GM18505 (cell line): Measurements from ENCODE around the gene SNTG2.
"Not testable (repeated sequence)": the region's sequence is repeated elsewhere in the genome, so short reads cannot be mapped to it uniquely, and the experiment has no call there.

ENCODE experiments used
- ATAC-seq: cut with Tn5 transposase; IDR thresholded peaks from one replicate; pipeline ENCODE4 v1.9.1; 2021; ENCODE audit not compliant: unreplicated experiment
- POLR2A ChIP-seq: IDR thresholded peaks from 4 replicates; pipeline ENCODE4 v1.6.1; 2011; ENCODE audit warnings: borderline replicate concordance; ENCODE audit not compliant: insufficient read depth, insufficient read length; ENCODE audit errors: extremely low read depth

SNTG2 gene

GRCh38 chr2:1079873-1080799 is 129.5 kb downstream of the SNTG2 start:
- ATAC-seq = no peak
- no peak for TF ChIP-seq POLR2A

GRCh38 chr2:1081451-1082225 is 131.0 kb downstream of the SNTG2 start:
- TF ChIP-seq POLR2A = no peak
- no peak for ATAC-seq

- ATAC-seq = no peak
- TF ChIP-seq POLR2A = no peak
These were observed 132.0 kb downstream of the SNTG2 start for GRCh38 chr2:1082456-1083205.

GRCh38 chr2:1088192-1088860 is 137.7 kb downstream of the SNTG2 start:
- ATAC-seq = no peak
- no peak for TF ChIP-seq POLR2A

- no peak for ATAC-seq
- no peak for TF ChIP-seq POLR2A
These were observed 138.3 kb downstream of the SNTG2 start for GRCh38 chr2:1088940-1089339.

- no peak for ATAC-seq
- no peak for TF ChIP-seq POLR2A
These were observed 141.4 kb downstream of the SNTG2 start for GRCh38 chr2:1091895-1092585.

GRCh38 chr2:1093668-1094067 is 143.0 kb downstream of the SNTG2 start:
- not testable (repeated sequence) for ATAC-seq

- ATAC-seq = no peak
- no peak for TF ChIP-seq POLR2A
These were observed 146.5 kb downstream of the SNTG2 start for GRCh38 chr2:1097101-1097500.

GRCh38 chr2:1099418-1099817 is 148.8 kb downstream of the SNTG2 start:
- ATAC-seq = no peak
- no peak for TF ChIP-seq POLR2A

GRCh38 chr2:1101011-1101782 is 150.5 kb downstream of the SNTG2 start:
- no peak for ATAC-seq
- no peak for TF ChIP-seq POLR2A

GRCh38 chr2:1101982-1102590 is 151.4 kb downstream of the SNTG2 start:
- ATAC-seq = no peak
- TF ChIP-seq POLR2A = no peak
